ENCODE results near the gene TGIF1. TPM values are rescaled to one million over a fixed set of nuclear protein-coding genes. Genes with fewer than 3 reads are reported as not detected.
"Not testable (repeated sequence)": the region's sequence is repeated elsewhere in the genome, so short reads cannot be mapped to it uniquely, and the experiment has no call there.

Gene TGIF1
- 11.6 and 14.1 TPM in 2 replicates for total RNA-seq

DNA sequence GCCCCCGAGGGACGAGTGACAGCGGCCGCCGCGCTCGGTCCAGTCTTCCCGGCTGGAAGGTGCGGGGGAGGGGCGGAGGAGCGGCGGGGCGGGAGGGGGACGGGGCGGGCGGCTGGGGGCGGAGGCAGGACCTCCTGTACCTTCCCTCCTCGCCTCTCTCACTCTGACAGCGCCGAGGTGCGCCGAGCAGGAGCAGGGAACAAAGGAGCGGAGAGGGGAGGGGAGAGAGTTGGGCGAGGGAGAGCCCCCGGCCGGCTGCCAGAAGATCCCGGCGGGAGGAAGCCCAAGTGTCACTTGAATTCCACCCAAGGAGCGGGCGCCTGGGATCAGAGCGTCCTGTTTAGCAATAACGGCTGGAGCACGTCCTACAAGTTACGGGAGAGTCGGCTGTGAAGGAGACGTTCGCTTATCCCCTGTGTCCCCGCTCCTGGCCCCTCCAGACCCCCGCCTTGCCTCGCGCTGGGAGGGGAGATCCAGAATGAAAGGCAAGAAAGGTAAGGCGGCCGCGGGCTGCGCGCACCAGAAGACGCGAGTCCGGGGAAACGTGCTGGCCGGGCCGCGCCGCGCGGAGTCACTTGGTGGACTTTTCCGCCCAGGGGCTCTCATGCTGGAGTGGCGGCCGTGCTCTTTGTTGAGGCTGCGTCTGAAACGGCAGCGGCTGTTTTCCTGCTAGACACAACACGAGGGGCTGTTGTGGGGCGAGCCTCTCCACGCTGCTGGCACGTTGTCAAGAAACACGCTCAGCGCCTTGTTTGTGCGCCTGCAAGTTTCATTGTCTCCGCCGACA is at the start of gene TGIF1:
Gene TGIF1, plus strand, starts transcription at position 161 of the 787 bp plus-strand sequence. Its CDS starts 318 bp downstream, at position 479.
- intact Hi-C loops (cut with micrococcal nuclease), result loop anchor here (5.0 to 10.0 kb wide), 2 partner anchors 545 to 1787 kb away; no protein-coding TSS in a partner anchor

DNA sequence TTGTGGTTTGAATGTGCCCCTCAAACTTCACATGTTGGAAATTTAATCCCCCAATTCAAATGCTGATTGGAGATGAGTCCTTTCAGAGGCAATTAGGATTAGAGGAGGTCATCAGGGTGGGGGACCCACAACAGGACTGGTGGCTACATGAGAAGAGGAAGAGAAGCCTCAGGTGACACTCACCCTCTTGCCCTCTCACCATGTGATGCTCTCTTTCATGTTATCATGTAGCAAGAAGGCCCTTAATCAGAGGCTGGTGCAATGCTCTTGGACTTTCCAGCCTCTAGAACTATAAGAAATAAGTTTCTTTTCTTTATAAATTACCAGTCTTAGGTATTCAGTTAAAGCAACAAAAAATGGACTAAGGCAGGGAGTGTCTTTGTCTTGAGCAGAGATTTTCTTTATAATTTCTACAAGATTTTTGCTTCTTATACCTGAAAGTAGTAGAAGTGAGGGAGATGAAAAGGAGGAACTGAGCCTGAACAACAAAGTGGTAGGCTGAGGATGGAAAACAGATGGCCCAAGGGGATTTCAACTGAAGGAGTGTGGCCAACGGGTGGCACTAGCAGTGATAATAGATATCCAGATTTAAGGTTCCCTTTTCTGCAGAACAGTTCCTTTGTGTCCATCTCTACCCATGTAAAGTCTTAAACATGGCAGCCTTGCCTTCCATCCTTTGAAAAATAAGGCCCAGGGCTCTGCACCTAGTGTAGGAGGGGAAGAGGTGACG is 49.2 kb upstream of the TGIF1 start:
- intact Hi-C loops (cut with micrococcal nuclease), result no loop called here

DNA sequence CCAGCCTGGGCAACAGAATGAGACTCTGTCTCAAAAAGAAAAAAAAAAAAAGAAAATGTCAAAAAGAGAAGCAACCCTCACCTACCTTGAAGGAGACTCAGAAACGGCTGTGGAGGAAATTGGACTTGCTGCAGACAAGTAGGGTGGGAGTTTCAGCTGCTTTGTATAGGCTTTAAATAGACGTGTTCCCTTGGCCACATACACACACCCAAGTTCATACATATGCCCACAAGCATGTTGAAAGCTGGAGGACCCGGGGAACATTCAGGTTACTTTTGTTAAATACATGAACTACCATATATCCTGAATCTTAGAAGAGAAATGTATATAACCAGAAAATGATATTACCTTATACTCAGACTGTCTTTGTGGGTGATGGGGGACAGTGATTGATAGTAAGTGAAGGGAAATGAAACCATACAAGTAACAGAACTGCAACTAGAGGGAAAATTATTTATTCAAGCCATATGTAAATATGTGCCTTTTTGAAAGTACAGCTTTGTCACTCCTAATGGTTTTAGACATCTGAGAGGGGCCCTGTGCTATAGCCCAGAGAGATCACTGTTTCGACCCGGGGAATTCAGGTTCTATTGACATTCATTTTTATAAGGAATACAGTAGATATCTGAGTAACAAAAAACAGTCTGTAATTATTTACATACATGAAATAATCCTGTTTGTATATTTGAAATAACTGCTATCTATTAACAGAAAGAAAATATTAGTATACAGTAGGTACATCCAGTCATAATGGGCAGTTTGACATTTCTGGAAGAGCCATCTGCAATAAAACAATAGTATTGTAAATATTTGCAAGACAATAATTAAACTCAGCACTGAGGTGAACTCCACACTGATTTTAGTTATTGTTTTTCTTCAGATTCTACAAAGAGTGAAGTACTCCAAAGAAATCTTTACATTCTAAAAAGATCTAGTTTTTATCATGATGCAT is 48.0 kb upstream of the TGIF1 start:
- intact Hi-C loops (cut with micrococcal nuclease), result no loop called here

DNA sequence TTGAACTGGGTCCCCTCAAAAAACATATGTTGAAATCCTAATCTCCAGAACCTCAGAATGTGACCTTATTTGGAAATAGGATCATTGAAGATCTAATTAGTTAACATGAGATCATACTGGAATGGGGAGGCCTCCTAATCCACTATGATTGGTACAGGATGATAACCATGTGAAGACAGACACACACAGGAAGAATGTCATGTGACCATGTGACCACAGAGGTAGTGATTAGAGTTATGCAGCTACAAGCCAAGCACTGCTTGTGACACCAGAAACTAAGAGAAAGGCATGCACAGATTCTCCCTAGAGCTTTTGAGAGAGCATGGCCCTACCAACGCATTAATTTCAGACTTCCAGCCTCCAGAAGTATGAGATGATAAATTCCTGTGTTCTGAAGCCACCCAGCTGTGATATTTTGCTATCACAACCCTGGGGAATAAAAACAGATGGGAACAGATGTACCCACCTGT is 47.0 kb upstream of the TGIF1 start:
- intact Hi-C loops (cut with micrococcal nuclease), result no loop called here

DNA sequence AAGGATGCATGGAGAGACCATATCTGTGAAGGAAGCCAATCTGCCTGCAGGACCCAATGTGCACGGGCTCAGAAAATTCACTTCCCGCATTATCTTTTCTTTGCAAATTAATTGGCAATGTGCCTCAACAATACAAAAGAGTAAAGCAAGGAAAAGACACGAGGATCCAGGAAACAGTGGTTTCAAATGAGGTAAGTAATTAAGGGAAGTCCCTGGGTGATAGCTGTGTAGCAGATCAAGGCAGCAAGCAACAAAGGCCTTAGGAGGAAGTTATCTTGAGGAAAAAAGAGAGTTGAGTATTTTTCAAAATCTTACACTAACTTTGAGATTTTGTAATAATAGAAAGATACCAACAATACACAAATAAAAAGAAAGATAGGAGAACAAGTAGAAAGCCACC is 44.3 kb upstream of the TGIF1 start:
- intact Hi-C loops (cut with micrococcal nuclease), result no loop called here

DNA sequence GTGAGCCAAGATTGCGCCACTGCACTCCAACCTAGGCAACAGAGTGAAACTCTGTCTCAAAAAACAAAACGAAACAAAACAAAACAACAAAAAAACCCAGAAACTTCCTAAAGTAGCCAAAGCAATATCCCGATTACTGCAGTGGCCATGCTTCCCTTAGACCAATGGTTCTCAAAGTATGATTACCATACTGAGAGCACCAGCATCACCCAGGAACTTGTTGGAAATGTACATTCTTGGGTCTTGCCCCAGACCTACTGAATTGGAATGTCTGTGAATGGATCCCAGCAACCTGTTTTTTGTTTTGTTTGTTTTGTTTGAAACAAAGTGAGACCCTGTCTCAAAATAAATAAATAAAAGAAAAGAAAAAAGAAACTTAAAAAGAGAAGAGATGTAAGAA is 41.9 kb upstream of the TGIF1 start:
- intact Hi-C loops (cut with micrococcal nuclease), result no loop called here

DNA sequence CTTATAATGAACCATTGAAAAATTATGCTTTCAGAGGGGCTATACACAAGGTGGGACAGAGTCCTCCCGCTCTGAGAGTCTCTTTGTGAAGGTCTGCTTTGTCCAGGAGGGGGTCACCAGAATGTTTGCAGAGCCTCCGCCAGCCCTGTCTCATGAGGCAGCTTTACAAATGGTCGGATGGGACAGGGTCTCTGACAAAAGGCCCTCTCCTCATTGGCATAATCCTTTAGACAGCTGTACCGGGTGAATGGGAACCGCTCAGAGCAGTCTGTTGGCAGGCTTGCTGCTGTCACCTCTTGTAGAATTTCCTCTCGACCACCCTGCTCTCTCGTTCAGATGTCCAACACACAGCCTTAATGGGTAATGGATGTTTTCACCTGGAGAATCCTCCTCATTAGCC is 40.2 kb upstream of the TGIF1 start:
- intact Hi-C loops (cut with micrococcal nuclease), result no loop called here

DNA sequence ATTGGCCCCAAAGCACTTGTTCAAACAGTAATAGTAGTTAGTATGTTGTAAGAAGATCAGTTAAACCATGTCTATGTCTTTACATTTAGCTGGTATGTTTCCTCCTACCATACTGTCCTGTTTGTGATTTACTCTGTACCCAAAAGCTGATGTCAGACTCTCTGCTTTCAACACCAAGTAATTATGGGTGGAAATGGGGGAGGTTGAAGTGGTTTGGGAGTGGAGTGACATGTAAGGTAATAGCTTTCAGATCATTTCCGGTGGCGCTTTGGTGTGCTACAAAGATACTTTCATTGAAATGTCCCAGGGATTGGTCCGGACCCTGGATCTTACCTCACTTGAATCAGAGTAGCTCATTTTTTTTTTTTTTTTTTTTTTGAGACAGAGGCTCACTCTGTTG is 39.7 kb upstream of the TGIF1 start:
- intact Hi-C loops (cut with micrococcal nuclease), result no loop called here

DNA sequence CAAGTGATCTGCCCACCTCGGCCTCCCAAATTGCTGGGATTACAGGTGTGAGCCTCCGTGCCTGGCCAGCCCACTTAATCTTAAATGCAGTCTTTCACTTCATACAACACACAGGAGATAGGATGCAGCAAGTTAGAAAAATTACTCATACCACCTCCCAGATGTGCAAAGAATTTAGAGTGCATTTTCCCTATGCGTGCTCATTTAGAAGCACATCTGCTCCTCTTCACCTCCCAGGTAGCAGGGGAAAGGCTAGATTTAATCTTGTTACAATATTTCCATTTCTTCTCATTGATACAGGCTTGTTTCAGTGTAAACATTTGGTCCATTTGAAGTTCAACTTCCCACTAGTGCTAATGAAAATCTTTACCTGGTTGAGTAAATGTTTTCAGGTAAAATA is 39.1 kb upstream of the TGIF1 start:
- intact Hi-C loops (cut with micrococcal nuclease), result not testable (repeated sequence)

DNA sequence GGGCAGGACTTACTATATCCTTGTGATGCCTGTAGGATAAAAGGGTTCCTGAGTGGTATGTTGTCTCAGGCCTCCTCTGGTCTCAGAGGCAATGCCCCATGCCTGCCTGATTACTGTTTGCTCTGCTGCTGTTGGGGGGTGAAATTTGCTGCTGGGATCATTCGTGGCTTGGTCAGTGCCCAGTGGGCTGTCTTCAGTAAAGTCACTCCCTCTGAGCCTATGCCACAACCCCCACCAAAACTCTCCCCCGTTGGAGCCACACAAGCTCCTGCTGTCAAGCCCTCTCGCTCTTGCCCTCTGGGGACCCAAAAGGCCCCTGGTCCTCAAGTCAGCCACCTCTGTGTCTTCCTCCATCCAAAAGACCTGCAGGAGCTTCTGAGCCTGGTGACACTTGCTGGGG is 38.6 kb upstream of the TGIF1 start:
- intact Hi-C loops (cut with micrococcal nuclease), result no loop called here

DNA sequence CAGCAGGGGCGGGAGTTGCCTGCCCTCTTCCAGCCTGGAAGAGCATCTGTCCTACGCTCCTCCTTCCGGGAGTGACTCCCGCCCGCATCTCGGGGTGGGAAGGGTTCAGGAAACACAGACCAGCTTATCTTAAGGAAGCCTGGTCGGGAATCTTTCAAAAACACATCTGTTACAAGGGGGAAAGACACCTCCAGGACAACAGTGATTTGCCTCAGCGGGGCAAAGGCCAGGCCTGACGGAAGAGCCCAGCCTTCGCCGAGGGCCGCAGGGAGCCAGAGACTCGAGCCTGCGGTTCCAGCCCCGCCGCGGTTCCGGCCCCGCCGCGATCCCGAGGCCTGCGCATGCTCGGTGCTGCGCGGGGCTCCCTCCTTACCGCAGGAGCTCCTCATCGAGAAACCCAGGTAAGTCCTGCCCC is 38.1 kb upstream of the TGIF1 start:
- intact Hi-C loops (cut with micrococcal nuclease), result no loop called here

DNA sequence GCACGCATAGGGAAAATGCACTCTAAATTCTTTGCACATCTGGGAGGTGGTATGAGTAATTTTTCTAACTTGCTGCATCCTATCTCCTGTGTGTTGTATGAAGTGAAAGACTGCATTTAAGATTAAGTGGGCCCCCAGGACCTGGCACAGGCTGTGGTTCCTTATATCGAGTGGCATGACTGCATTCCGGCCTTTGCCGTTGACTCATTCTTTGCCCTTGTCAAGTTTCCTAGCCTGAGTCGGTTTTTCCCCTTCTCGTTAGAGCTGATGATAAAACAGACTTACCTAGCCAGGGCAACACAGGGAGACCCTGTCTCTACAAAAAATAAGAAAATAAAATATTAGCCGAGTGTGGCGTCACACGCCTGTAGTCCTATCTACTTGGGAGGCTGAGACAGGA is 37.4 kb upstream of the TGIF1 start:
- intact Hi-C loops (cut with micrococcal nuclease), result not testable (repeated sequence)

DNA sequence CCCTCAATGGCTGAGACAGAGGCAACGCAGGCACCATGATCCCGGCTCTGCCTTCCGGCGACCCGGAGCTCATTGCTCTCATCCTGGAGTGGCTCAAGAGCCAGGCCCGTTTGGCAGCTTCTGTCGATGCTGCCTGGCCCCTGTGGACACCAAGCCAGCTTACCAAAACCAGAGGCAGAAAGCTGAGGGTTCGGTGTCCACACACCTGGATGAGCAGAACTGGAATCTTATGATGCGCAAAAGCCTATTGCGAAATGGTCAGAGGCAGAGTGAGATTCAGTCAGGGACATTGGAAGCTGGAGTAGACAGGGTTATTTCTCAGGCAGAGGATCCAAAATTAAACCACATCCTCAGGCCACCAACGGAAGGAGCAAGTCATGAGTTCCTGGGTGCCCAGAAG is 34.9 kb upstream of the TGIF1 start:
- intact Hi-C loops (cut with micrococcal nuclease), result no loop called here

DNA sequence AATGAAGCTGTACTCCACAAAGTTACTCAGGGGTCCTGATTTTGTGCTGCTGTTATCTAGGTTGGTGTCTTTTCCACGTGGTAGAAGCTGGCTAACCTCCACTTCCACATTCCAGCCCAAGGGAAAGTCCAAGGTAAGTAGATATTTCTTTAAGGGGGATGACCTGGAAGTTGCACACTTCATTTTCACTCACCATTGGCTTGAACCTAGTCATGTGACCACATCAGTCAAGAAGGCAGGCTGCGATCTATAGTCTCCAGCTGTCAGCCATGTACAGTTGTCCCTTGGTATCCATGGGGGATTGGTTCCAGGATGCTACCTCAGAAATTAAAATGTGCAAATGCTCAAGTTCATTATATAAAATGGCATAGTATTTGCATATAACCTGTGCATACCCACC is 31.9 kb upstream of the TGIF1 start:
- intact Hi-C loops (cut with micrococcal nuclease), result no loop called here

DNA sequence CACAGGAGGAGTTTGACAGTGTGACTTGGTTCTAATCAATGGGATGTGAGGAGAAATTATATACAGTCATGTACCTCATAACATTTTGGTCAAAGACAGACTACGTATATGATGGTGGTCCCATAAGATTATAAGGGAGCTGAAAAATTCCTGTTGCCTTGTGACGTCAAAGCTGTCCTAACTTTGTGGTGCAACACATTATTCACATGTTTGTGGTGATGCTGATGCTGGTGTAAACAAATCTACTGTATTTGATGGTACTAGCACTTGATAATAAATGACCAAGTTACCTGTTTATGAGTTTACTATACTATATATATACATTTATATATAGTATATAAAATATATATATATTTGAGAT is 29.1 kb upstream of the TGIF1 start:
- intact Hi-C loops (cut with micrococcal nuclease), result no loop called here

DNA sequence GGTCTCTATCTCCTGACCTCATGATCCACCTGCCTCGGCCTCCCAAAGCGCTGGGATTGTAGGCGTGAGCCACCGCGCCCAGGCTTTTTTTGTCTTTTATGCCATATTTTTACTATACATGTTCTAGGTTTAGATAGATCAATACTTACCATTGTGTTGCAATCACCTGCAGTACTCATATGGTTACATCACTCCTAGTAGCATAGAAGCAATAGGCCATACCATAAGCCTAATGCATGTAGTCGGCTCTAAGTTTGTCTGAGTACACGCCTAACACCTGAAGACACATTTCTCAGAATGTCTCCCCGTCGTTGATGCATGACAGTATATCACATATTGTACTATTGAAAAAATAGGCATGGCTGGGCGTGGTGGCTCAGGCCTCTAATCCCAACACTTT is 27.1 kb upstream of the TGIF1 start:
- intact Hi-C loops (cut with micrococcal nuclease), result no loop called here

DNA sequence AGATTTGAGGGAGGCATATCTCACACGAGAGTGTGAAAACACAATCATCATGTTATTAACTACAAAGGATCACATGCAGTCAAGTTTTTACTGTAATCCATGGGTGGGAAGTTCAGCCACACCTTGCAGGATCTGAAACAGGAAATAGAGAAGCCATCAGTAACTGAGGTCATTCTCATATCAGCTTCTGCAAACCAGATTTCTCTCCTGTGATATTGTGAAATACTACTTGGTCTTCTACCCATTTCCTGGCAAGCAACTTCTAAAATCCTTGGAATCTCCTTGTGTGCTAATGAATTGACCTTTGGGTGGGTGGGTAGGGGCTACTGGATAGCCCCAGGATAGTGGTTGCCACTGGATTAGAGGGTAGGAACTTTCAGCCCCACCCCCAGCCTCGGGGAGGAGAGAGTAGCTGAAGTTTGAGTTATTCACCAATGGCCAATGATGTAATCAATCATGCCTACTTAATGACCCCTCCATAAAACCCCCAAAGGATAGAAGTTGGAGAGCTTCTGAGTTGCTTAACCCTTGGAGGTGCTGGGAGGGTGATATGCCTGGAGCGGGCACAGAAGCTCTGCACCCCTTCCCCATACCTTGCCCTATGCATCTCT is 25.6 kb upstream of the TGIF1 start:
- intact Hi-C loops (cut with micrococcal nuclease), result no loop called here

DNA sequence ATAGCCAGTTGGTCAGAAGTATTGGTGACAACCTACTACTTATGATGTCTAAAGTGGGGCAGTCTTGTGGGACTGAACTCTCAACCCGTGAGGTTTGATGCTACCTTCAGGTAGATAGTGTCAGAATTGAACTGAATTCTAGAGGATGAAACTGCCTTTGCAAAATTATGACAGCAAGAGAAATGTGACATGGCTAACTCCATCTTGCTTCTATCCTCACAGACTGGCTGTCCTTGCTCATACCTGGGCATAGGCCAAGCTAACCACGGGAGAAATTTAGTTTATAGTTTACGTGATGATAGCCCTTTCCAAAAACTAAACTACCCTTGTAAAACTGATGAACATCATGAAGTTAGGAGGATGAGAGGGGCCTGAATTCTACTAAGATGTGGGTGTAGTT is 24.9 kb upstream of the TGIF1 start:
- intact Hi-C loops (cut with micrococcal nuclease), result no loop called here

DNA sequence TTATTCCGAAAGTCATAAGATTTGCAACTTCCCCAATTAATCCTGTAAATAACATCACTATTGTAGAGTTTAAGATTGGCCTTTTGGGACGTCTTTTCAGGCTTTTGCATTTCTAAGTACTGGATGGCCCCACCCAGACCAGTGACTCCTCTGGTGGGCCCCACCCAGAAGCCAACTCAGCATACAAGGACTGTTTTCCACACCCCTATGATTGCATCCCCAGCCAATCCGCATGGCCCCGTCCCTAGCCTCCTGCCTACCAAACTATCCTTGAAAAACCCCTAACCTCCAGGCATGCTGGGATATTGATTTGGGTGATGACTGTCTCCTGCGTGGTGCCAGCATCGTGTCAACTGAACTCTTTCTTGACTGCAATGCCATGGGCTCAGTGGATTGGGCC is 24.5 kb upstream of the TGIF1 start:
- intact Hi-C loops (cut with micrococcal nuclease), result no loop called here

DNA sequence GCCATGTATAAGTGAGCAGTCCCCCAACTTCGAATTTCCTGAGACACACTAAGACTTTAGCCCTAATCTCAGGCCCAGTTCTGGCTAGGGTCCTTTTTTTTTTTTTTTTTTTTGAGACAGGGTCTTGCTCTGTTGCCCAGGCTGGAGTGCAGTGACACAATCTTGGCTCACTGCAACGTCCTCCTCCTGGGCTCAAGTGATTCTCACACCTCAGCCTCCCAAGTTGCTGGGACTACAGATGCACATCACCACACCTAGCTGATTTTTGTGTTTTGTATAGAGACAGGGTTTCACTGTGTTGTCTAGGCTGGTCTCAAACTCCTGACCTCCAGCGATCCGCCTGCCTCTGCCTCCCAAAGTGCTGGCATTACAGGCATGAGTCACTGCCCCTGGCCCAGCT is 23.9 kb upstream of the TGIF1 start:
- intact Hi-C loops (cut with micrococcal nuclease), result no loop called here

DNA sequence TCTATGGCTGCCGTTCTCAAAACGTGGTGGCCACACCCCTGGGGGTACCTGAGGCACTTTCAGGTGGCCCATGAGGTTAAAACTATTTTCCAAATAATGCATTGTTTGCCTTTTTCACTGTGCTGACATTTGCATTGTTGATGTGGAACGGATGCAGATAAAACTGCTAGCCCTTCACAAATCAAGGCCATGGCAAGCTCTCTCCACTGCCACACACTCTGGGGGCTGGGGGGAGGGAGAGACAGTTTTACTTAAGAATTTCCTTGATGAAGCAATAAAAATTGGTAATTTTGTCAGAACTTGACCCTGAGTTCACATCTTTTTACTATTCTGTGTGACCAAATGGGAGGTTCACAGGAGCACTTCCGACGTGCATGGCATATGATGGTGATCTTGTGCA is 22.0 kb upstream of the TGIF1 start:
- intact Hi-C loops (cut with micrococcal nuclease), result no loop called here

Data from T-helper 1 cell treated with Interleukin-12 subunit alpha and Interleukin-12 subunit beta and Interleukin-4 antibody, amounts not matched to agents 30 ng/mL and 1 ng/mL, for 36 hours (primary cell).